K562 (cell line): Measurements from ENCODE around the gene PRKG2. TPM values are rescaled to one million over a fixed set of nuclear protein-coding genes. Genes with fewer than 3 reads are reported as not detected.
"Not testable (repeated sequence)": the region's sequence is repeated elsewhere in the genome, so short reads cannot be mapped to it uniquely, and the experiment has no call there.

Experiments
- FOXA3 ChIP-seq, 2 experiments: fragments of 450-650 bp in 1 of 2; sonication (generic) in 1 of 2; formaldehyde crosslinking; IDR thresholded peaks in 1 of 2; conservative IDR thresholded peaks in 1 of 2; 2 replicates each; pipeline versions ENCODE4 v1.4.0 to v1.8.0; 2020 to 2022; ENCODE audit warnings: mild to moderate bottlenecking in 2 of 2, missing genetic modification reagents in 1 of 2
- NRF1 ChIP-seq, 2 experiments: fragments of 450-650 bp; IDR thresholded peaks in 1 of 2; conservative IDR thresholded peaks in 1 of 2; 2 replicates each; pipeline ENCODE4 v1.6.1; 2014; ENCODE audit warnings: mild to moderate bottlenecking in 2 of 2
- POLR2A ChIP-seq: fragments of 450-650 bp; conservative IDR thresholded peaks from 2 replicates; pipeline ENCODE4 v1.6.1; 2016
- RBFOX2 ChIP-seq: fragments of 200-400 bp; formaldehyde crosslinking; IDR thresholded peaks from 2 replicates; pipeline ENCODE4 v1.6.1; 2017; ENCODE audit warnings: low read depth, mild to moderate bottlenecking, low read length, moderate library complexity
- SUPT5H ChIP-seq: fragments of 450-650 bp; IDR thresholded peaks from 2 replicates; pipeline ENCODE4 v1.6.1; 2016
- polyA plus RNA-seq, 8 experiments: library from polyadenylated mRNA; depleted of rRNA in 4 of 8; stranded (reverse) in 5 of 8; unstranded in 3 of 8; fragments of >200 nt; fragmentation: Nextera tagmentation in 2 of 8; fragmentation: Illumina TruSeq in 1 of 8; extraction: Ambion mirVana in 2 of 8; extraction: Trizol in 1 of 8; gene quantifications; 2 replicates each; pipeline versions ENCODE4 v1.2.1 to v1.2.3, GENCODE V29; 2011 to 2014; ENCODE audit warnings: inconsistent platforms in 1 of 8, missing spikeins in 1 of 8
- total RNA-seq, 7 experiments: library from RNA; depleted of rRNA in 6 of 7; stranded (reverse); fragments of >200 nt in 6 of 7; fragmentation: Illumina TruSeq in 2 of 7; extraction: Trizol in 2 of 7; gene quantifications; 2 replicates each; pipeline versions ENCODE4 v1.2.1 to v1.2.3, GENCODE V29; 2011 to 2021; ENCODE audit warnings: low replicate concordance in 1 of 7
- TF ChIP-seq, protein P1 (sequence below), 2 experiments: fragments of 450-650 bp; formaldehyde crosslinking in 1 of 2; IDR thresholded peaks; 2 replicates each; pipeline versions ENCODE4 v1.4.0 to v1.6.1; 2014 to 2020; ENCODE audit warnings: mild to moderate bottlenecking in 2 of 2, borderline replicate concordance in 1 of 2, low read depth in 1 of 2

The PRKG2 gene
- total and polyA plus RNA-seq, 9 of the 15 experiments (the other 6 are each of a cell fraction or from before 2014, with no cell fraction given): 0.01 to 0.68 (median 0.34) TPM

DNA sequence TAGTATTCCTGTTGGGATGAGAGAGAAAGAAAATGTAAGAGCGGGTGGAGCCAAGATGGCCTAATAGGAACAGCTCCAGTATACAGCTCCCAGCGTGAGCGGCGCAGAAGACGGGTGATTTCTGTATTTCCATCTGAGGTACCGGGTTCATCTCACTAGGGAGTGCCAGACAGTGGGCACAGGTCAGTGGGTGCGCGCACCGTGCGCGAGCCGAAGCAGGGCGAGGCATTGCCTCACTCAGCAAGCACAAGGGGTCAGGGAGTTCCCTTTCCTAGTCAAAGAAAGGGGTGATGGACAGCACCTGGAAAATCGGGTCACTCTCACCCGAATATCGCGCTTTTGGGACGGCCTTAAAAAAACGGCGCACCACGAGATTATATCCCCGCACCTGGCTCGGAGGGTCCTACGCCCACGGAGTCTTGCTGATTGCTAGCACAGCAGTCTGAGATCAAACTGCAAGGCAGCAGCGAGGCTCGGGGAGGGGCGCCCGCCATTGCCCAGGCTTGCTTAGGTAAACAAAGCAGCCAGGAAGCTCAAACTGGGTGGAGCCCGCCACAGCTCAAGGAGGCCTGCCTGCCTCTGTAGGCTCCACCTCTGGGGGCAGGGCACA, 61.2 kb downstream of the PRKG2 start (continued):
- TF ChIP-seq, protein P1, sequence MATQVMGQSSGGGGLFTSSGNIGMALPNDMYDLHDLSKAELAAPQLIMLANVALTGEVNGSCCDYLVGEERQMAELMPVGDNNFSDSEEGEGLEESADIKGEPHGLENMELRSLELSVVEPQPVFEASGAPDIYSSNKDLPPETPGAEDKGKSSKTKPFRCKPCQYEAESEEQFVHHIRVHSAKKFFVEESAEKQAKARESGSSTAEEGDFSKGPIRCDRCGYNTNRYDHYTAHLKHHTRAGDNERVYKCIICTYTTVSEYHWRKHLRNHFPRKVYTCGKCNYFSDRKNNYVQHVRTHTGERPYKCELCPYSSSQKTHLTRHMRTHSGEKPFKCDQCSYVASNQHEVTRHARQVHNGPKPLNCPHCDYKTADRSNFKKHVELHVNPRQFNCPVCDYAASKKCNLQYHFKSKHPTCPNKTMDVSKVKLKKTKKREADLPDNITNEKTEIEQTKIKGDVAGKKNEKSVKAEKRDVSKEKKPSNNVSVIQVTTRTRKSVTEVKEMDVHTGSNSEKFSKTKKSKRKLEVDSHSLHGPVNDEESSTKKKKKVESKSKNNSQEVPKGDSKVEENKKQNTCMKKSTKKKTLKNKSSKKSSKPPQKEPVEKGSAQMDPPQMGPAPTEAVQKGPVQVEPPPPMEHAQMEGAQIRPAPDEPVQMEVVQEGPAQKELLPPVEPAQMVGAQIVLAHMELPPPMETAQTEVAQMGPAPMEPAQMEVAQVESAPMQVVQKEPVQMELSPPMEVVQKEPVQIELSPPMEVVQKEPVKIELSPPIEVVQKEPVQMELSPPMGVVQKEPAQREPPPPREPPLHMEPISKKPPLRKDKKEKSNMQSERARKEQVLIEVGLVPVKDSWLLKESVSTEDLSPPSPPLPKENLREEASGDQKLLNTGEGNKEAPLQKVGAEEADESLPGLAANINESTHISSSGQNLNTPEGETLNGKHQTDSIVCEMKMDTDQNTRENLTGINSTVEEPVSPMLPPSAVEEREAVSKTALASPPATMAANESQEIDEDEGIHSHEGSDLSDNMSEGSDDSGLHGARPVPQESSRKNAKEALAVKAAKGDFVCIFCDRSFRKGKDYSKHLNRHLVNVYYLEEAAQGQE (IDR thresholded peaks at IDR 0.05; ENCODE audit: borderline replicate concordance): 0 out of 2 replicates have a peak, but pooled peaks have one; percentile 5
- TF ChIP-seq, protein P1 (CRISPR knock-in tag; IDR thresholded peaks at IDR 0.05; ENCODE audit: low read depth): not testable (repeated sequence)
- TF ChIP-seq POLR2A (0 out of 2 replicates have a peak, but pooled peaks have one; percentile 37), NRF1 (conservative IDR thresholded peaks at IDR 0.05 in 1 of 2, IDR thresholded peaks at IDR 0.05 in 1 of 2) (peak; percentile 34 to 44; a peak in 3 of 4 replicates), FOXA3 (CRISPR knock-in tag; conservative IDR thresholded peaks at IDR 0.05 in 1 of 2, IDR thresholded peaks at IDR 0.05 in 1 of 2) (peak in 1 of 2 experiments; percentile 91; a peak in 2 of 4 replicates), RBFOX2 (peak; percentile 54), SUPT5H (peak; percentile 32; the same call in 1 of the 2 replicates)
